ENCODE measurements around the gene AHCYL2. TPM values are rescaled to one million over a fixed set of nuclear protein-coding genes. Genes with fewer than 3 reads are reported as not detected.

Gene AHCYL2
- total and polyA plus RNA-seq, 2 donors (not counting 1 experiment from before 2014, with no cell fraction given), result 8.8 to 26.2 TPM

- Histone ChIP-seq H3K27ac (ENCODE audit: low read length in 2 of 2) (no peak overlapping the region), H3K4me2 (replicated peaks; ENCODE audit: low read depth, low read length, poor library complexity, severe bottlenecking) (no peak overlapping the region), H4K20me1 (ENCODE audit: control insufficient read depth, insufficient read depth, low read length, poor library complexity, severe bottlenecking) (no peaks in the 10 kb centered on the region), H3K4me3 (ENCODE audit: control extremely low read depth in 1 of 5, extremely low read depth in 1 of 5, insufficient read depth in 1 of 5, low read depth in 2 of 5, low read length in 4 of 5) (no peak overlapping the region), H3K79me2 (ENCODE audit: control insufficient read depth, insufficient read depth, low read length) (no peaks in the 10 kb centered on the region), H3K4me1 (ENCODE audit: control insufficient read depth in 2 of 2, insufficient read depth in 2 of 2, low read length in 2 of 2) (no peaks in the 10 kb centered on the region), H2AFZ (ENCODE audit: insufficient read depth, low read depth, low read length, poor library complexity, severe bottlenecking) (no peak overlapping the region), H3K9me3 (ENCODE audit: control extremely low read depth in 1 of 3, control insufficient read depth in 2 of 3, insufficient read depth in 1 of 3, low read length in 2 of 3) (peaks cover 0 to 7% (median 0%) of the 10 kb centered on the region in 3 donors), H3K36me3 (replicated peaks in 1 of 2; ENCODE audit: control extremely low read depth in 1 of 2, control insufficient read depth in 1 of 2, extremely low read depth in 1 of 2, insufficient read depth in 2 of 2, low read length in 1 of 2) (no peaks in the 10 kb centered on the region), H3K9ac (ENCODE audit: low read length) (no peak overlapping the region), H3K27me3 (replicated peaks in 1 of 4; ENCODE audit: control extremely low read depth in 1 of 4, control insufficient read depth in 3 of 4, insufficient read depth in 4 of 4, low read length in 3 of 4) (no peaks in the 10 kb centered on the region)
- Mint-ChIP-seq H3K4me3 (no peak overlapping the region), H3K27me3 (no peaks in the 10 kb centered on the region), H3K27ac (no peak overlapping the region), H3K4me1 (no peaks in the 10 kb centered on the region), H3K9me3 (ENCODE audit: insufficient read depth) (no peaks in the 10 kb centered on the region)
- intact Hi-C loops (cut with micrococcal nuclease), result no loop called here
- ChIA-PET CTCF (interaction anchor here (0.6 to 6.8 kb wide), 6 partner anchors 10 to 329 kb away, joined by 3 to 62 read pairs (median 9); no protein-coding TSS in a partner anchor), POLR2A (interaction anchor here (0.6 kb wide), 1 partner anchor 289 kb away, joined by 3 read pairs; no protein-coding TSS in a partner anchor)
- WGBS (ENCODE audit: insufficient coverage), result 90% methylated on average over 11 of the region's 14 CpGs
- no peak for ATAC-seq (ENCODE audit: low read depth)
- TF ChIP-seq EZH2 (IDR thresholded peaks at IDR 0.05; ENCODE audit: borderline replicate concordance, insufficient read depth, low read depth, low read length, poor library complexity, severe bottlenecking) (no peak), CTCF (IDR thresholded peaks at IDR 0.05) (no peak)
- no peak for DNase-seq
Measured at GRCh38 chr7:129212126-129212525, 12.7 kb upstream of the AHCYL2 start.

GRCh38 chr7:129212596-129212995, 12.2 kb upstream of the AHCYL2 start:
- H3K4me2 ChIP-seq (replicated peaks; ENCODE audit: low read depth, low read length, poor library complexity, severe bottlenecking), result no peak overlapping the region
- H3K79me2 ChIP-seq (ENCODE audit: control insufficient read depth, insufficient read depth, low read length), result no peaks in the 10 kb centered on the region
- DNase-seq (no peak), ATAC-seq (ENCODE audit: low read depth) (no peak)
- TF ChIP-seq CTCF (IDR thresholded peaks at IDR 0.05) (no peak), EZH2 (IDR thresholded peaks at IDR 0.05; ENCODE audit: borderline replicate concordance, insufficient read depth, low read depth, low read length, poor library complexity, severe bottlenecking) (no peak)
- Mint-ChIP-seq H3K4me1 (no peaks in the 10 kb centered on the region), H3K9me3 (ENCODE audit: insufficient read depth) (no peaks in the 10 kb centered on the region), H3K27me3 (no peaks in the 10 kb centered on the region), H3K4me3 (no peak overlapping the region), H3K27ac (no peak overlapping the region)
- peaks cover 0 to 7% (median 0%) of the 10 kb centered on the region in 3 donors for H3K9me3 ChIP-seq (ENCODE audit: control extremely low read depth in 1 of 3, control insufficient read depth in 2 of 3, insufficient read depth in 1 of 3, low read length in 2 of 3)
- intact Hi-C loops (cut with micrococcal nuclease), result no loop called here
- H3K9ac ChIP-seq (ENCODE audit: low read length), result no peak overlapping the region
- ChIA-PET CTCF (interaction anchor here (0.9 to 6.8 kb wide), 5 partner anchors 9 to 329 kb away, joined by 3 to 62 read pairs (median 12); no protein-coding TSS in a partner anchor), POLR2A (no interaction called here)
- no peaks in the 10 kb centered on the region for H3K27me3 ChIP-seq (replicated peaks in 1 of 4; ENCODE audit: control extremely low read depth in 1 of 4, control insufficient read depth in 3 of 4, insufficient read depth in 4 of 4, low read length in 3 of 4)
- no peaks in the 10 kb centered on the region for H3K4me1 ChIP-seq (ENCODE audit: control insufficient read depth in 2 of 2, insufficient read depth in 2 of 2, low read length in 2 of 2)
- no peaks in the 10 kb centered on the region for H4K20me1 ChIP-seq (ENCODE audit: control insufficient read depth, insufficient read depth, low read length, poor library complexity, severe bottlenecking)
- 91% methylated on average over 4 of the region's 4 CpGs for WGBS (ENCODE audit: insufficient coverage)
- H2AFZ ChIP-seq (ENCODE audit: insufficient read depth, low read depth, low read length, poor library complexity, severe bottlenecking), result no peak overlapping the region
- H3K36me3 ChIP-seq (replicated peaks in 1 of 2; ENCODE audit: control extremely low read depth in 1 of 2, control insufficient read depth in 1 of 2, extremely low read depth in 1 of 2, insufficient read depth in 2 of 2, low read length in 1 of 2), result no peaks in the 10 kb centered on the region
- H3K4me3 ChIP-seq (ENCODE audit: control extremely low read depth in 1 of 5, extremely low read depth in 1 of 5, insufficient read depth in 1 of 5, low read depth in 2 of 5, low read length in 4 of 5), result no peak overlapping the region
- H3K27ac ChIP-seq (ENCODE audit: low read length in 2 of 2), result no peak overlapping the region

Data from B cell (primary cell).